GM23338 (cell line): Measurements from ENCODE around the gene RWDD2A.

Experiments used
- CREB1 ChIP-seq: fragments of 250-450 bp; sonication (Bioruptor Pico); IDR thresholded peaks from 2 replicates; pipeline ENCODE4 v1.5.0; 2020; ENCODE audit warnings: low read depth, mild to moderate bottlenecking, moderate library complexity
- CTCF ChIP-seq, 2 experiments: fragments of 200-600 bp in 1 of 2; sonication (generic) in 1 of 2; conservative IDR thresholded peaks; 2 replicates each; pipeline versions ENCODE4 v1.5.1 to v1.6.1; 2016 to 2017; ENCODE audit warnings: antibody characterized with exemption in 2 of 2, low read depth in 2 of 2, mild to moderate bottlenecking in 2 of 2, moderate library complexity in 1 of 2
- ETS1 ChIP-seq: IDR thresholded peaks from 2 replicates; pipeline ENCODE4 v1.6.1; 2016; ENCODE audit warnings: antibody characterized with exemption
- EZH2 ChIP-seq: fragments of 200-600 bp; sonication (generic); IDR thresholded peaks from one replicate; pipeline ENCODE4 v1.8.0; 2017; ENCODE audit warnings: antibody characterized with exemption, mild to moderate bottlenecking, low read depth; ENCODE audit not compliant: unreplicated experiment
- EZH2phosphoT487 ChIP-seq: fragments of 200-600 bp; sonication (generic); IDR thresholded peaks from one replicate; pipeline ENCODE4 v1.8.1; 2018; ENCODE audit warnings: antibody characterized with exemption; ENCODE audit not compliant: unreplicated experiment
- JUNB ChIP-seq: IDR thresholded peaks from one replicate; pipeline ENCODE4 v1.6.1; 2016; ENCODE audit warnings: antibody characterized with exemption; ENCODE audit not compliant: unreplicated experiment
- POLR2AphosphoS5 ChIP-seq: IDR thresholded peaks from 2 replicates; pipeline ENCODE4 v1.6.1; 2016; ENCODE audit warnings: antibody characterized with exemption, low read depth
- REST ChIP-seq: IDR thresholded peaks from one replicate; pipeline ENCODE4 v1.6.1; 2018; ENCODE audit warnings: antibody characterized with exemption; ENCODE audit not compliant: unreplicated experiment
- ZNF114 ChIP-seq: fragments of 250-450 bp; sonication (Bioruptor Pico); IDR thresholded peaks from 2 replicates; pipeline ENCODE4 v1.5.0; 2020; ENCODE audit warnings: mild to moderate bottlenecking, moderate library complexity

- no peak for TF ChIP-seq CTCF (conservative IDR thresholded peaks at IDR 0.05; ENCODE audit: low read depth in 2 of 2)
- TF ChIP-seq EZH2 = no peak
- no peak for TF ChIP-seq REST
- TF ChIP-seq EZH2phosphoT487 = no peak
- no peak for TF ChIP-seq POLR2AphosphoS5
- TF ChIP-seq CREB1 (CRISPR knock-in tag) = no peak
- TF ChIP-seq JUNB = no peak
- TF ChIP-seq ZNF114 (CRISPR knock-in tag) = no peak
- TF ChIP-seq ETS1 = no peak
Observed at GRCh38 chr6:83199173-83199862, 6.2 kb downstream of the RWDD2A start.
